Measurements from ENCODE around the gene ADGRG6.

DNA sequence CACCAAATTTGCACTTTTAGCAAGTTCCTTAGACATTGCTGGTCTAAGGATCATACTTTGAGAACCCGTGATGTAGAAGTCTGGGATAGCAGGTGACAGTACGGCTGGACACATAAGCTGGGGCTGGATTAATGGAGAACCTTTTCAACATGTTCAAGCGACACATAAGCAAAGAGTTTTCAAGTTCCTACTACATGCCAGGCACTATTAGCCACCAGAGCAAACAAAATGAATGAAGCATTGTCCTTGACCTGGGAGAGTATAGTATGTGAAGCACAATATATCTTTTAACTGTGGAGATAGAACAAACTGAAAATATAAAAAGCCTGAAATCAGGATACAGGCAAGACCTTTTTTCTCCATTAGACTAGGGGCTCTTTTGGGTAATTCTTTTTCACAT lies 102.9 kb downstream of the ADGRG6 start:
- TF ChIP-seq, protein P1, sequence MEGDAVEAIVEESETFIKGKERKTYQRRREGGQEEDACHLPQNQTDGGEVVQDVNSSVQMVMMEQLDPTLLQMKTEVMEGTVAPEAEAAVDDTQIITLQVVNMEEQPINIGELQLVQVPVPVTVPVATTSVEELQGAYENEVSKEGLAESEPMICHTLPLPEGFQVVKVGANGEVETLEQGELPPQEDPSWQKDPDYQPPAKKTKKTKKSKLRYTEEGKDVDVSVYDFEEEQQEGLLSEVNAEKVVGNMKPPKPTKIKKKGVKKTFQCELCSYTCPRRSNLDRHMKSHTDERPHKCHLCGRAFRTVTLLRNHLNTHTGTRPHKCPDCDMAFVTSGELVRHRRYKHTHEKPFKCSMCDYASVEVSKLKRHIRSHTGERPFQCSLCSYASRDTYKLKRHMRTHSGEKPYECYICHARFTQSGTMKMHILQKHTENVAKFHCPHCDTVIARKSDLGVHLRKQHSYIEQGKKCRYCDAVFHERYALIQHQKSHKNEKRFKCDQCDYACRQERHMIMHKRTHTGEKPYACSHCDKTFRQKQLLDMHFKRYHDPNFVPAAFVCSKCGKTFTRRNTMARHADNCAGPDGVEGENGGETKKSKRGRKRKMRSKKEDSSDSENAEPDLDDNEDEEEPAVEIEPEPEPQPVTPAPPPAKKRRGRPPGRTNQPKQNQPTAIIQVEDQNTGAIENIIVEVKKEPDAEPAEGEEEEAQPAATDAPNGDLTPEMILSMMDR (IDR thresholded peaks at IDR 0.05) = no peak
- TF ChIP-seq POLR2A (IDR thresholded peaks at IDR 0.05) = no peak

Data from Peyer's patch (tissue), 4 donors.